Keratinocyte (primary cell): Measurements from ENCODE around the gene DCST2. TPM values are rescaled to one million over a fixed set of nuclear protein-coding genes. Genes with fewer than 3 reads are reported as not detected.
"Not testable (repeated sequence)": the region's sequence is repeated elsewhere in the genome, so short reads cannot be mapped to it uniquely, and the experiment has no call there.

Source experiments
- DNase-seq: peaks from one replicate; pipeline ENCODE4 v3.0.0-alpha.2; 2011; ENCODE audit warnings: low read depth, missing footprints, low spot score
- FAIRE-seq: peaks from 2 replicates; lab custom pipeline; 2011; peaks lifted over from hg19 to GRCh38; lab: Jason Lieb, UNC
- H2AFZ ChIP-seq: 2 replicates; pipeline ENCODE4 v1.6.0; 2012; ENCODE audit warnings: low read length, control low read depth, inconsistent platforms; ENCODE audit not compliant: control insufficient read depth
- H3K27ac ChIP-seq: 2 replicates; pipeline ENCODE4 v1.5.1; 2011; ENCODE audit warnings: low read length; ENCODE audit not compliant: control insufficient read depth, insufficient read depth
- H3K27me3 ChIP-seq: 3 replicates; pipeline ENCODE4 v1.6.0; 2011; ENCODE audit warnings: low read length; ENCODE audit not compliant: control insufficient read depth, insufficient read depth; ENCODE audit errors: extremely low read depth
- H3K36me3 ChIP-seq, 2 experiments: 2 replicates in 1 of 2; 3 replicates in 1 of 2; pipeline ENCODE4 v1.5.1; 2011; ENCODE audit warnings: low read length in 2 of 2, mild to moderate bottlenecking in 1 of 2; ENCODE audit not compliant: control insufficient read depth in 2 of 2, insufficient read depth in 2 of 2; ENCODE audit errors: extremely low read depth in 1 of 2
- H3K4me1 ChIP-seq: 3 replicates; pipeline ENCODE4 v1.5.1; 2011; ENCODE audit warnings: low read length; ENCODE audit not compliant: control insufficient read depth, insufficient read depth; ENCODE audit errors: extremely low read depth
- H3K4me2 ChIP-seq: 3 replicates; pipeline ENCODE4 v1.6.0; 2011; ENCODE audit warnings: low read depth, low read length; ENCODE audit not compliant: control insufficient read depth, insufficient read depth; ENCODE audit errors: extremely low read depth
- H3K4me3 ChIP-seq, 3 experiments: fragments of 200-600 bp in 1 of 3; sonication (generic) in 1 of 3; 2 replicates in 2 of 3; 3 replicates in 1 of 3; pipeline ENCODE4 v1.5.1; 2011 to 2016; ENCODE audit warnings: low read length in 3 of 3, mild to moderate bottlenecking in 3 of 3, control low read depth in 2 of 3, inconsistent platforms in 1 of 3, low read depth in 1 of 3, mixed read lengths in 1 of 3, mixed run types in 1 of 3, moderate library complexity in 1 of 3; ENCODE audit not compliant: control insufficient read depth in 2 of 3, insufficient read depth in 2 of 3; ENCODE audit errors: extremely low read depth in 1 of 3
- H3K79me2 ChIP-seq: 2 replicates; pipeline ENCODE4 v1.6.0; 2012; ENCODE audit warnings: low read length; ENCODE audit not compliant: control insufficient read depth, insufficient read depth
- H3K9ac ChIP-seq: 3 replicates; pipeline ENCODE4 v1.6.0; 2011; ENCODE audit warnings: low read length; ENCODE audit not compliant: control insufficient read depth, insufficient read depth; ENCODE audit errors: extremely low read depth
- H3K9me1 ChIP-seq: 3 replicates; pipeline ENCODE4 v1.6.0; 2011; ENCODE audit warnings: low read length; ENCODE audit not compliant: control insufficient read depth, insufficient read depth; ENCODE audit errors: extremely low read depth
- H3K9me3 ChIP-seq: 2 replicates; pipeline ENCODE4 v1.5.1; 2012; ENCODE audit warnings: low read depth, low read length; ENCODE audit not compliant: control insufficient read depth
- H4K20me1 ChIP-seq: 3 replicates; pipeline ENCODE4 v1.6.0; 2011; ENCODE audit warnings: low read length; ENCODE audit not compliant: control insufficient read depth, insufficient read depth; ENCODE audit errors: extremely low read depth
- EZH2 ChIP-seq: IDR thresholded peaks from one replicate; pipeline ENCODE4 v1.6.1; 2012; ENCODE audit warnings: inconsistent platforms, mild to moderate bottlenecking, low read length, moderate library complexity
- dilution Hi-C: fragments of 300-500 bp; cut with MboI; formaldehyde crosslinking; loops from one replicate; pipeline ENCODE4 v1.7.0; 2020; ENCODE audit warnings: low sequenced_read_pairs; ENCODE audit not compliant: extremely low pct_ligation_motif_present
- polyA plus RNA-seq, 5 experiments: library from polyadenylated mRNA; depleted of rRNA in 3 of 5; stranded (reverse) in 3 of 5; stranded (forward) in 1 of 5; unstranded in 1 of 5; fragments of >200 nt; gene quantifications; 1 replicate in 1 of 5; 2 replicates in 3 of 5; 3 replicates in 1 of 5; pipeline versions ENCODE4 v1.2.1 to v1.2.3, GENCODE V29; 2011 to 2012; ENCODE audit warnings: missing spikeins in 2 of 5, low read depth in 1 of 5, low replicate concordance in 1 of 5
- TF ChIP-seq, protein P1 (sequence below), 3 experiments: IDR thresholded peaks in 1 of 3; conservative IDR thresholded peaks in 1 of 3; optimal IDR thresholded peaks in 1 of 3; 2 replicates in 2 of 3; 3 replicates in 1 of 3; pipeline versions ENCODE3 to v1.5.1; 2011; ENCODE audit warnings: low read length in 3 of 3, mild to moderate bottlenecking in 3 of 3, moderate library complexity in 2 of 3, control low read depth in 1 of 3, inconsistent platforms in 1 of 3; ENCODE audit not compliant: insufficient read depth in 2 of 3; ENCODE audit errors: extremely low read depth in 1 of 3

The DCST2 gene
- polyA plus RNA-seq, 1 donor (not counting 4 experiments of a cell fraction or from before 2014, with no cell fraction given): 0.14 TPM

DNA sequence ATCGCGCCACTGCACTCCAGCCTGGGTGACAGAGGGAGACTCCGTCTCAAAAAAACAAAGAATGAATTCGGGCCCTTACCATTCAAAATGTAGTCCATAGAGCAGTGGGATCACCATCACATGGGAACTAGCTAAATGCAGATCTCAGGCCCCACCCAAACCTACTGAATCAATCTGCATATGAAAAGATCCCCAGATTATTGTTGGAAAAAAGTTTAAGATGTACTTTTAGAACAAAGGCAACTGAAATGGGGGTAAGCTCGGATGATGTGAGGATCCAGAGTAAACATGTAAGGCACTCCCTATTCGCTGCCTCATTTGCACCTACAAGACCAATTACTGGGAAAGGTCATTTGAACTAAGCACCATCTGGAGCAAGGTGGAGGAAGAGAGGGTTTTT is 51.2 kb downstream of the DCST2 start:
- peak overlapping the region; percentile 97 for H3K4me2 ChIP-seq
- H3K9ac ChIP-seq: peak overlapping the region; percentile 47
- H3K36me3 ChIP-seq: peaks cover 4 to 9% of the 10 kb centered on the region in 2 experiments
- FAIRE-seq: no peak
- peak overlapping the region; percentile 88 for H2AFZ ChIP-seq
- no peaks in the 10 kb centered on the region for H3K9me3 ChIP-seq
- no peaks in the 10 kb centered on the region for H3K27me3 ChIP-seq
- peaks cover 35% of the 10 kb centered on the region for H3K79me2 ChIP-seq
- no peaks in the 10 kb centered on the region for H4K20me1 ChIP-seq
- TF ChIP-seq EZH2: no peak
- TF ChIP-seq, protein P1, sequence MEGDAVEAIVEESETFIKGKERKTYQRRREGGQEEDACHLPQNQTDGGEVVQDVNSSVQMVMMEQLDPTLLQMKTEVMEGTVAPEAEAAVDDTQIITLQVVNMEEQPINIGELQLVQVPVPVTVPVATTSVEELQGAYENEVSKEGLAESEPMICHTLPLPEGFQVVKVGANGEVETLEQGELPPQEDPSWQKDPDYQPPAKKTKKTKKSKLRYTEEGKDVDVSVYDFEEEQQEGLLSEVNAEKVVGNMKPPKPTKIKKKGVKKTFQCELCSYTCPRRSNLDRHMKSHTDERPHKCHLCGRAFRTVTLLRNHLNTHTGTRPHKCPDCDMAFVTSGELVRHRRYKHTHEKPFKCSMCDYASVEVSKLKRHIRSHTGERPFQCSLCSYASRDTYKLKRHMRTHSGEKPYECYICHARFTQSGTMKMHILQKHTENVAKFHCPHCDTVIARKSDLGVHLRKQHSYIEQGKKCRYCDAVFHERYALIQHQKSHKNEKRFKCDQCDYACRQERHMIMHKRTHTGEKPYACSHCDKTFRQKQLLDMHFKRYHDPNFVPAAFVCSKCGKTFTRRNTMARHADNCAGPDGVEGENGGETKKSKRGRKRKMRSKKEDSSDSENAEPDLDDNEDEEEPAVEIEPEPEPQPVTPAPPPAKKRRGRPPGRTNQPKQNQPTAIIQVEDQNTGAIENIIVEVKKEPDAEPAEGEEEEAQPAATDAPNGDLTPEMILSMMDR (optimal IDR thresholded peaks at IDR 0.05 in 1 of 3, IDR thresholded peaks at IDR 0.05 in 1 of 3, conservative IDR thresholded peaks at IDR 0.05 in 1 of 3; ENCODE audit: extremely low read depth in 1 of 3, insufficient read depth in 2 of 3, low read length in 3 of 3): no peak
- H3K4me3 ChIP-seq: peak overlapping the region in 2 of 3 experiments; percentile 71 to 99
- no peaks in the 10 kb centered on the region for H3K9me1 ChIP-seq
- H3K27ac ChIP-seq: peak overlapping the region; percentile 63
- dilution Hi-C loops: no loop called here
- peaks cover 21% of the 10 kb centered on the region for H3K4me1 ChIP-seq
- DNase-seq: no peak

DNA sequence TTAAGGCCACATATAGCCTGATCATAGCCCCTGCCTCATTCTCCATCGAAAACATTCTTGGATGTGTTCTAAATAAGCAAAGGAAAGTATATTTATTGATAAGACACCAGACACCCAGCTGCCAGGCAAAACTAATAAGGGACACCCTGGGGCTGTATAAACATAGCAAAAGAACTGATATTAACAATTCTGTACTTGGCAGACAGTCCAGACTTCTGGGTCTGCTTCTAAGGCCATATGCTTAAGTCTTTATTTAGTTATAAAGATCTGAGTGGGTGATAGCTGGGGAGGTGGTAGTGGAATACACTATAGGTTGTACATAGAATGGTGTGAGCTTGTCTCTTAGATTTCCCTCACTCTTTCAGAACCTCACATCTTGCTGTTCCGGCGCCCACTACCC is 55.2 kb downstream of the DCST2 start:
- TF ChIP-seq, protein P1 (optimal IDR thresholded peaks at IDR 0.05 in 1 of 3, IDR thresholded peaks at IDR 0.05 in 1 of 3, conservative IDR thresholded peaks at IDR 0.05 in 1 of 3; ENCODE audit: extremely low read depth in 1 of 3, insufficient read depth in 2 of 3, low read length in 3 of 3): no peak
- TF ChIP-seq EZH2: no peak
- Histone ChIP-seq H3K27me3 (no peaks in the 10 kb centered on the region), H3K9me1 (no peaks in the 10 kb centered on the region), H3K4me3 (no peak overlapping the region), H3K9me3 (no peaks in the 10 kb centered on the region), H2AFZ (no peak overlapping the region), H4K20me1 (no peaks in the 10 kb centered on the region), H3K79me2 (peaks cover 43% of the 10 kb centered on the region), H3K9ac (no peak overlapping the region), H3K36me3 (peaks cover 0 to 10% of the 10 kb centered on the region in 2 experiments), H3K27ac (no peak overlapping the region), H3K4me1 (peaks cover 14% of the 10 kb centered on the region), H3K4me2 (no peak overlapping the region)
- FAIRE-seq (no peak), DNase-seq (no peak)
- dilution Hi-C loops: no loop called here

DNA sequence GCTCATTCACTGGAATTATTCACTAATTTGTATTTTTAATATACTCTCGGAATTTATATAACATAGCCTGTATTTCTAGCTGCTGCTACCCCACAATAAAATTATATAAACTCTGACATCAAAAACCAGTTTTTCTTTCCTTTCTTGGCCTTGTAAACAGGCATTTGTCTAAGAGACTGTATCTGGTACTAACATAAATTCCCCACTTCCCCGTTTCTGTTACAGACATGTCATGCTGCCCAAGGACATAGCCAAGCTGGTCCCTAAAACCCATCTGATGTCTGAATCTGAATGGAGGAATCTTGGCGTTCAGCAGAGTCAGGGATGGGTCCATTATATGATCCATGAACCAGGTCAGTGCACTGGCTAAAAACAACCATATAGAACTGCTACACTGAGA is 55.8 kb downstream of the DCST2 start:
- H3K9me1 ChIP-seq, H3K9me3 ChIP-seq, H2AFZ ChIP-seq, H4K20me1 ChIP-seq, H3K9ac ChIP-seq, H3K27ac ChIP-seq, H3K36me3 ChIP-seq, H3K27me3 ChIP-seq, FAIRE-seq, dilution Hi-C loops, DNase-seq, H3K4me2 ChIP-seq, H3K4me3 ChIP-seq: not testable (repeated sequence)
- H3K79me2 ChIP-seq: peaks cover 43% of the 10 kb centered on the region
- peaks cover 16% of the 10 kb centered on the region for H3K4me1 ChIP-seq
